GM19455 (cell line): ENCODE data around the gene MED15.

Source experiments
- ATAC-seq: cut with Tn5 transposase; IDR thresholded peaks from one replicate; pipeline ENCODE4 v1.9.1; 2021; ENCODE audit not compliant: unreplicated experiment

Gene MED15

GRCh38 chr22:20508815-20509271 is 1.4 kb downstream of the MED15 start:
- ATAC-seq: no peak

GRCh38 chr22:20509344-20510047 is 2.1 kb downstream of the MED15 start:
- no peak for ATAC-seq

- no peak for ATAC-seq
Observed at GRCh38 chr22:20510811-20511577, 3.6 kb downstream of the MED15 start.

- no peak for ATAC-seq
Observed at GRCh38 chr22:20511578-20512229, 4.3 kb downstream of the MED15 start.

GRCh38 chr22:20514658-20515406 is 7.4 kb downstream of the MED15 start:
- no peak for ATAC-seq

- no peak for ATAC-seq
Observed at GRCh38 chr22:20516399-20516798, 9.0 kb downstream of the MED15 start.

GRCh38 chr22:20517422-20517821 is 10.0 kb downstream of the MED15 start:
- ATAC-seq: no peak

GRCh38 chr22:20517841-20518592 is 10.6 kb downstream of the MED15 start:
- no peak for ATAC-seq

GRCh38 chr22:20519558-20519957 is 12.1 kb downstream of the MED15 start:
- no peak for ATAC-seq

- no peak for ATAC-seq
Observed at GRCh38 chr22:20520093-20520511, 12.7 kb downstream of the MED15 start.

GRCh38 chr22:20522134-20523004 is 15.0 kb downstream of the MED15 start:
- no peak for ATAC-seq

- no peak for ATAC-seq
Observed at GRCh38 chr22:20523086-20523983, 15.9 kb downstream of the MED15 start.

- ATAC-seq: no peak
Observed at GRCh38 chr22:20524004-20524481, 16.6 kb downstream of the MED15 start.

- no peak for ATAC-seq
Observed at GRCh38 chr22:20525048-20525447, 17.6 kb downstream of the MED15 start.

GRCh38 chr22:20526305-20526627 is 18.9 kb downstream of the MED15 start:
- ATAC-seq: no peak

- ATAC-seq: no peak
Observed at GRCh38 chr22:20526628-20527355, 19.4 kb downstream of the MED15 start.

- ATAC-seq: no peak
Observed at GRCh38 chr22:20528405-20528978, 21.1 kb downstream of the MED15 start.
